HG03135 (cell line): ENCODE measurements around the gene LRRC58.
"Not testable (repeated sequence)": the region's sequence is repeated elsewhere in the genome, so short reads cannot be mapped to it uniquely, and the experiment has no call there.

Source experiments
- ATAC-seq: cut with Tn5 transposase; IDR thresholded peaks from one replicate; pipeline ENCODE4 v1.9.1; 2021; ENCODE audit warnings: mild to moderate bottlenecking, moderate library complexity; ENCODE audit not compliant: unreplicated experiment

The LRRC58 gene

GRCh38 chr3:120341658-120342346, 7.4 kb downstream of the LRRC58 start:
- ATAC-seq = no peak

GRCh38 chr3:120339362-120339761, 9.8 kb downstream of the LRRC58 start:
- no peak for ATAC-seq

GRCh38 chr3:120338517-120338916, 10.6 kb downstream of the LRRC58 start:
- ATAC-seq = no peak

- no peak for ATAC-seq
Observed at GRCh38 chr3:120332646-120333045, 16.5 kb downstream of the LRRC58 start.

- ATAC-seq = no peak
Observed at GRCh38 chr3:120331076-120331475, 18.1 kb downstream of the LRRC58 start.

GRCh38 chr3:120326784-120327183, 22.4 kb downstream of the LRRC58 start:
- ATAC-seq = no peak

- ATAC-seq = no peak
Observed at GRCh38 chr3:120324190-120324589, 25.0 kb downstream of the LRRC58 start.

GRCh38 chr3:120323761-120324160, 25.4 kb downstream of the LRRC58 start:
- not testable (repeated sequence) for ATAC-seq

- no peak for ATAC-seq
Observed at GRCh38 chr3:120311863-120312794, 37.0 kb downstream of the LRRC58 start.

GRCh38 chr3:120306519-120307455, 42.4 kb downstream of the LRRC58 start:
- no peak for ATAC-seq

- ATAC-seq = no peak
Observed at GRCh38 chr3:120304616-120305015, 44.5 kb downstream of the LRRC58 start.

- no peak for ATAC-seq
Observed at GRCh38 chr3:120302361-120302760, 46.8 kb downstream of the LRRC58 start.

GRCh38 chr3:120300971-120301370, 48.2 kb downstream of the LRRC58 start:
- no peak for ATAC-seq

GRCh38 chr3:120299403-120299802, 49.8 kb downstream of the LRRC58 start:
- ATAC-seq = no peak

GRCh38 chr3:120298996-120299395, 50.2 kb downstream of the LRRC58 start:
- ATAC-seq = no peak

GRCh38 chr3:120291552-120291951, 57.6 kb downstream of the LRRC58 start:
- not testable (repeated sequence) for ATAC-seq

- ATAC-seq = no peak
Observed at GRCh38 chr3:120289636-120290035, 59.5 kb downstream of the LRRC58 start.

- ATAC-seq = no peak
Observed at GRCh38 chr3:120286465-120286864, 62.7 kb downstream of the LRRC58 start.

- ATAC-seq = no peak
Observed at GRCh38 chr3:120285508-120285841, 63.7 kb downstream of the LRRC58 start.

GRCh38 chr3:120284747-120285507, 64.2 kb downstream of the LRRC58 start, which contains the start of gene GPR156:
TSS of gene GPR156 (minus strand) at chr3:120285222. CDS start at chr3:120244098, 41,124 bp downstream.
- no peak for ATAC-seq
